Neural progenitor cell (in vitro differentiated cells): ENCODE measurements around the gene RSPH10B2. TPM values are rescaled to one million over a fixed set of nuclear protein-coding genes. Genes with fewer than 3 reads are reported as not detected.
"Not testable (repeated sequence)": the region's sequence is repeated elsewhere in the genome, so short reads cannot be mapped to it uniquely, and the experiment has no call there.

ENCODE experiments used
- DNase-seq: peaks from one replicate; pipeline ENCODE4 v3.0.0-alpha.2; 2016; ENCODE audit warnings: low spot score
- H2AFZ ChIP-seq: fragments of 200-600 bp; sonication (generic); replicated peaks from 2 replicates; pipeline ENCODE4 v1.6.1; 2016; ENCODE audit warnings: antibody characterized with exemption
- H3F3A ChIP-seq: fragments of 200-600 bp; sonication (generic); 2 replicates; pipeline ENCODE4 v1.6.1; 2016; ENCODE audit warnings: antibody characterized with exemption, low read depth
- H3K27ac ChIP-seq: fragments of 200-600 bp; sonication (generic); 2 replicates; pipeline ENCODE4 v1.5.1; 2016; ENCODE audit warnings: mild to moderate bottlenecking
- H3K27me3 ChIP-seq: fragments of 200-600 bp; sonication (generic); 2 replicates; pipeline ENCODE4 v1.6.1; 2016; ENCODE audit warnings: mild to moderate bottlenecking, moderate library complexity
- H3K36me3 ChIP-seq: fragments of 200-600 bp; sonication (generic); 2 replicates; pipeline ENCODE4 v1.5.1; 2016
- H3K4me1 ChIP-seq: fragments of 200-600 bp; sonication (generic); 2 replicates; pipeline ENCODE4 v1.6.1; 2016; ENCODE audit warnings: mixed run types
- H3K4me2 ChIP-seq: fragments of 200-600 bp; sonication (generic); 2 replicates; pipeline ENCODE4 v1.6.1; 2016
- H3K4me3 ChIP-seq: fragments of 200-600 bp; sonication (generic); 2 replicates; pipeline ENCODE4 v1.5.1; 2016
- H3K79me2 ChIP-seq: fragments of 200-600 bp; sonication (generic); 2 replicates; pipeline ENCODE4 v1.6.1; 2016; ENCODE audit warnings: low read depth
- H3K9ac ChIP-seq: fragments of 200-600 bp; sonication (generic); 2 replicates; pipeline ENCODE4 v1.6.1; 2016
- H3K9me3 ChIP-seq: fragments of 200-600 bp; sonication (generic); 2 replicates; pipeline ENCODE4 v1.5.1; 2016; ENCODE audit warnings: low read depth
- H4K20me1 ChIP-seq: fragments of 200-600 bp; sonication (generic); 2 replicates; pipeline ENCODE4 v1.6.1; 2016; ENCODE audit warnings: low read depth
- H3K27ac Mint-ChIP-seq: 3 replicates; pipeline ENCODE4 v1.8.0; 2021; ENCODE audit warnings: mixed read lengths
- H3K27me3 Mint-ChIP-seq: 2 replicates; pipeline ENCODE4 v1.8.0; 2022; ENCODE audit warnings: low read depth, mild to moderate bottlenecking, inconsistent platforms, moderate library complexity, mixed read lengths; ENCODE audit not compliant: insufficient read depth
- H3K36me3 Mint-ChIP-seq: 3 replicates; pipeline ENCODE4 v1.8.0; 2021; ENCODE audit warnings: mixed read lengths
- H3K4me1 Mint-ChIP-seq: 3 replicates; pipeline ENCODE4 v1.8.0; 2021; ENCODE audit warnings: mixed read lengths
- H3K4me3 Mint-ChIP-seq: 3 replicates; pipeline ENCODE4 v1.8.0; 2021; ENCODE audit warnings: mild to moderate bottlenecking, moderate library complexity, mixed read lengths
- H3K9me3 Mint-ChIP-seq: 3 replicates; pipeline ENCODE4 v1.8.0; 2020; ENCODE audit warnings: mixed read lengths
- CTCF ChIP-seq: fragments of 200-600 bp; sonication (generic); IDR thresholded peaks from 2 replicates; pipeline ENCODE4 v1.5.1; 2017; ENCODE audit warnings: antibody characterized with exemption, mild to moderate bottlenecking
- EZH2 ChIP-seq: fragments of 200-600 bp; sonication (generic); IDR thresholded peaks from 2 replicates; pipeline ENCODE4 v1.6.1; 2017; ENCODE audit warnings: antibody characterized with exemption, mild to moderate bottlenecking, moderate library complexity
- EZH2phosphoT487 ChIP-seq: fragments of 200-600 bp; sonication (generic); IDR thresholded peaks from 2 replicates; pipeline ENCODE4 v1.6.1; 2017; ENCODE audit warnings: antibody characterized with exemption
- total RNA-seq: library from RNA; depleted of rRNA; stranded (reverse); fragments of >200 nt; gene quantifications from 2 replicates; pipeline ENCODE4 v1.2.3, GENCODE V29; 2015; ENCODE audit warnings: low replicate concordance

The RSPH10B2 gene
- total RNA-seq, 1 donor from 2014 or later: not detected

GRCh38 chr7:6718124-6718523 is 35.8 kb upstream of the RSPH10B2 start:
- H3K36me3 Mint-ChIP-seq: no peaks in the 10 kb centered on the region
- H3K4me3 ChIP-seq: no peak overlapping the region
- no peaks in the 10 kb centered on the region for H3K9me3 ChIP-seq
- no peak overlapping the region for H3K27ac ChIP-seq
- no peaks in the 10 kb centered on the region for H3K4me1 ChIP-seq
- no peaks in the 10 kb centered on the region for H4K20me1 ChIP-seq
- H3K4me2 ChIP-seq: no peak overlapping the region
- no peaks in the 10 kb centered on the region for H3K36me3 ChIP-seq
- no peak overlapping the region for H2AFZ ChIP-seq
- no peak overlapping the region for H3K27ac Mint-ChIP-seq
- H3K9me3 Mint-ChIP-seq: peaks cover 8% of the 10 kb centered on the region
- TF ChIP-seq EZH2 (no peak), CTCF (peak; percentile 42), EZH2phosphoT487 (no peak)
- no peak overlapping the region for H3K9ac ChIP-seq
- H3K79me2 ChIP-seq: no peaks in the 10 kb centered on the region
- H3K27me3 Mint-ChIP-seq: peaks cover 7% of the 10 kb centered on the region
- H3F3A ChIP-seq: no peaks in the 10 kb centered on the region
- H3K4me3 Mint-ChIP-seq: no peak overlapping the region
- H3K4me1 Mint-ChIP-seq: no peaks in the 10 kb centered on the region
- peak; percentile 6 for DNase-seq
- no peaks in the 10 kb centered on the region for H3K27me3 ChIP-seq

GRCh38 chr7:6724351-6724750 is 29.6 kb upstream of the RSPH10B2 start:
- not testable (repeated sequence) for H3K27ac ChIP-seq, H3K27me3 Mint-ChIP-seq, H3K4me1 ChIP-seq, H3K36me3 ChIP-seq, H3K36me3 Mint-ChIP-seq, H3K27me3 ChIP-seq, H3K9me3 ChIP-seq, H4K20me1 ChIP-seq, H3K4me2 ChIP-seq, H3K9me3 Mint-ChIP-seq, H2AFZ ChIP-seq, H3K4me3 Mint-ChIP-seq, H3F3A ChIP-seq, H3K4me1 Mint-ChIP-seq, H3K79me2 ChIP-seq, H3K9ac ChIP-seq, H3K4me3 ChIP-seq, H3K27ac Mint-ChIP-seq, DNase-seq

GRCh38 chr7:6725003-6725402 is 28.9 kb upstream of the RSPH10B2 start:
- Mint-ChIP-seq H3K27ac (no peak overlapping the region), H3K4me1 (peaks cover 4% of the 10 kb centered on the region), H3K36me3 (peaks cover 2% of the 10 kb centered on the region), H3K4me3 (no peak overlapping the region), H3K9me3 (peaks cover 7% of the 10 kb centered on the region), H3K27me3 (peaks cover 6% of the 10 kb centered on the region)
- DNase-seq: no peak
- Histone ChIP-seq H3K36me3 (no peaks in the 10 kb centered on the region), H3K27me3 (no peaks in the 10 kb centered on the region), H3K9me3 (no peaks in the 10 kb centered on the region), H3F3A (no peaks in the 10 kb centered on the region), H3K9ac (no peak overlapping the region), H3K4me3 (no peak overlapping the region), H3K79me2 (peaks cover 4% of the 10 kb centered on the region), H3K27ac (no peak overlapping the region), H4K20me1 (no peaks in the 10 kb centered on the region), H3K4me2 (no peak overlapping the region), H2AFZ (no peak overlapping the region), H3K4me1 (no peaks in the 10 kb centered on the region)
- TF ChIP-seq EZH2: no peak
- no peak for TF ChIP-seq EZH2phosphoT487
- TF ChIP-seq CTCF: no peak

- not testable (repeated sequence) for H3K9me3 ChIP-seq, H3K27ac ChIP-seq, H3K36me3 Mint-ChIP-seq, H3K4me3 ChIP-seq, H3F3A ChIP-seq, H3K4me2 ChIP-seq, H3K27me3 ChIP-seq, H3K9ac ChIP-seq, H2AFZ ChIP-seq, H3K36me3 ChIP-seq, H3K9me3 Mint-ChIP-seq, H4K20me1 ChIP-seq, H3K27me3 Mint-ChIP-seq, H3K27ac Mint-ChIP-seq, DNase-seq, H3K4me3 Mint-ChIP-seq, H3K4me1 ChIP-seq
- H3K4me1 Mint-ChIP-seq: peaks cover 14% of the 10 kb centered on the region
- peaks cover 17% of the 10 kb centered on the region for H3K79me2 ChIP-seq
Measured at GRCh38 chr7:6726341-6726740, 27.6 kb upstream of the RSPH10B2 start.
